NB4 (cell line): Measurements from ENCODE around the gene SLC6A18.

Experiments
- CTCF ChIP-seq: IDR thresholded peaks from one replicate; pipeline ENCODE4 v1.5.1; 2012; ENCODE audit warnings: low read depth, low read length
- POLR2A ChIP-seq: IDR thresholded peaks from 2 replicates; pipeline ENCODE4 v1.6.1; 2011; ENCODE audit warnings: mild to moderate bottlenecking; ENCODE audit not compliant: insufficient read length; ENCODE audit errors: extremely low read depth

GRCh38 chr5:1177826-1178528, 47.2 kb upstream of the SLC6A18 start:
- TF ChIP-seq CTCF (no peak), POLR2A (no peak)
